DND-41 (cell line): Measurements from ENCODE around the gene ARHGAP6.

ENCODE experiments used
- ATAC-seq: fragments of 200-7000 bp; cut with Tn5 transposase; 3 replicates; pipeline ENCODE4 v1.9.1; 2021; ENCODE audit warnings: low read depth; ENCODE audit not compliant: insufficient read depth
- DNase-seq: peaks from one replicate; pipeline ENCODE4 v3.0.0-alpha.2; 2020
- H2AFZ ChIP-seq: 2 replicates; pipeline ENCODE4 v1.6.0; 2012; ENCODE audit warnings: low read depth, low read length
- H3K27ac ChIP-seq: 2 replicates; pipeline ENCODE4 v1.5.1; 2012; ENCODE audit warnings: low read length, inconsistent platforms
- H3K27me3 ChIP-seq: fragments of 200-600 bp; sonication (generic); 2 replicates; pipeline ENCODE4 v1.6.0; 2012; ENCODE audit warnings: low read length, mild to moderate bottlenecking, inconsistent platforms; ENCODE audit not compliant: insufficient read depth, poor library complexity
- H3K36me3 ChIP-seq: 2 replicates; pipeline ENCODE4 v1.5.1; 2012; ENCODE audit warnings: low read length, inconsistent platforms; ENCODE audit not compliant: insufficient read depth
- H3K4me1 ChIP-seq: 2 replicates; pipeline ENCODE4 v1.5.1; 2012; ENCODE audit warnings: mild to moderate bottlenecking, low read length; ENCODE audit not compliant: insufficient read depth
- H3K4me2 ChIP-seq: 2 replicates; pipeline ENCODE4 v1.6.0; 2012; ENCODE audit warnings: mild to moderate bottlenecking, moderate library complexity, low read length, inconsistent platforms; ENCODE audit not compliant: insufficient read depth
- H3K4me3 ChIP-seq, 2 experiments: fragments of 200-600 bp in 1 of 2; shearing (Covaris generic) in 1 of 2; 2 replicates each; pipeline ENCODE4 v1.5.1; 2012 to 2016; ENCODE audit warnings: inconsistent platforms in 2 of 2, low read length in 2 of 2, mild to moderate bottlenecking in 2 of 2, low read depth in 1 of 2, moderate library complexity in 1 of 2
- H3K79me2 ChIP-seq: 2 replicates; pipeline ENCODE4 v1.6.0; 2012; ENCODE audit warnings: low read length, inconsistent platforms; ENCODE audit not compliant: insufficient read depth
- H3K9ac ChIP-seq: 2 replicates; pipeline ENCODE4 v1.6.0; 2012; ENCODE audit warnings: low read depth, mild to moderate bottlenecking, inconsistent platforms, low read length, moderate library complexity
- H3K9me3 ChIP-seq: 2 replicates; pipeline ENCODE4 v1.5.1; 2012; ENCODE audit warnings: low read length, moderate library complexity, mild to moderate bottlenecking, inconsistent platforms; ENCODE audit not compliant: insufficient read depth, severe bottlenecking
- H4K20me1 ChIP-seq: 2 replicates; pipeline ENCODE4 v1.6.0; 2012; ENCODE audit warnings: low read length; ENCODE audit not compliant: insufficient read depth
- EZH2 ChIP-seq: IDR thresholded peaks from 3 replicates; pipeline ENCODE4 v1.6.1; 2012; ENCODE audit warnings: borderline replicate concordance, low read depth, mild to moderate bottlenecking, moderate library complexity, low read length, inconsistent platforms; ENCODE audit not compliant: severe bottlenecking
- TF ChIP-seq, protein P1 (sequence below): IDR thresholded peaks from 2 replicates; pipeline ENCODE4 v1.5.1; 2012; ENCODE audit warnings: borderline replicate concordance, low read length, moderate library complexity, mild to moderate bottlenecking; ENCODE audit not compliant: poor library complexity, severe bottlenecking; ENCODE audit errors: extremely low read depth

The ARHGAP6 gene

DNA sequence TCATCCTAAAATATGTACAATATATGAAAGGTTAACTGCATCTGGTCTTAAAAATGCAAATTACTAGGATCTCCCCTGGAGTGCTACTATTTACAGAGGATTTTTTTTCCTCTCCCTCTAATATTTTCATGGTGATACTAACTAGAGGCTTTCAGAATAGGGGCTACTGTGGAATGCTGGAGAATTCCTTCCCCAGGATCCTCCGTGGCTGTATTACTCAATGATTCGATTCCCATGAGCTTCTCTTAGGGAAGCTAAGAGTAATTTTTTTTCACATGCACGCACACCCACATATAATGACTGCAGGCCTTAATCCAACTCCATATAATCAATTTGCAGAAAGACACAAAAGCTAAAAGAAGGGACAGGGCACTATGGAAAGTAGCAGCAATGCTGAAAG, 184.7 kb downstream of the ARHGAP6 start:
- Histone ChIP-seq H3K36me3 (no peaks in the 10 kb centered on the region), H3K4me2 (no peak overlapping the region), H3K9ac (no peak overlapping the region), H3K27me3 (no peaks in the 10 kb centered on the region), H3K4me1 (no peaks in the 10 kb centered on the region), H3K79me2 (no peaks in the 10 kb centered on the region), H3K9me3 (no peaks in the 10 kb centered on the region), H3K4me3 (no peak overlapping the region), H4K20me1 (no peaks in the 10 kb centered on the region), H3K27ac (no peak overlapping the region), H2AFZ (no peak overlapping the region)
- no peak for ATAC-seq
- TF ChIP-seq, protein P1, sequence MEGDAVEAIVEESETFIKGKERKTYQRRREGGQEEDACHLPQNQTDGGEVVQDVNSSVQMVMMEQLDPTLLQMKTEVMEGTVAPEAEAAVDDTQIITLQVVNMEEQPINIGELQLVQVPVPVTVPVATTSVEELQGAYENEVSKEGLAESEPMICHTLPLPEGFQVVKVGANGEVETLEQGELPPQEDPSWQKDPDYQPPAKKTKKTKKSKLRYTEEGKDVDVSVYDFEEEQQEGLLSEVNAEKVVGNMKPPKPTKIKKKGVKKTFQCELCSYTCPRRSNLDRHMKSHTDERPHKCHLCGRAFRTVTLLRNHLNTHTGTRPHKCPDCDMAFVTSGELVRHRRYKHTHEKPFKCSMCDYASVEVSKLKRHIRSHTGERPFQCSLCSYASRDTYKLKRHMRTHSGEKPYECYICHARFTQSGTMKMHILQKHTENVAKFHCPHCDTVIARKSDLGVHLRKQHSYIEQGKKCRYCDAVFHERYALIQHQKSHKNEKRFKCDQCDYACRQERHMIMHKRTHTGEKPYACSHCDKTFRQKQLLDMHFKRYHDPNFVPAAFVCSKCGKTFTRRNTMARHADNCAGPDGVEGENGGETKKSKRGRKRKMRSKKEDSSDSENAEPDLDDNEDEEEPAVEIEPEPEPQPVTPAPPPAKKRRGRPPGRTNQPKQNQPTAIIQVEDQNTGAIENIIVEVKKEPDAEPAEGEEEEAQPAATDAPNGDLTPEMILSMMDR, result no peak
- no peak for TF ChIP-seq EZH2
- no peak for DNase-seq

GRCh38 chrX:11480626-11481025, 185.1 kb downstream of the ARHGAP6 start:
- Histone ChIP-seq H3K4me2 (no peak overlapping the region), H3K9me3 (no peaks in the 10 kb centered on the region), H3K4me3 (no peak overlapping the region), H3K27me3 (no peaks in the 10 kb centered on the region), H3K36me3 (no peaks in the 10 kb centered on the region), H3K9ac (no peak overlapping the region), H3K4me1 (no peaks in the 10 kb centered on the region), H3K27ac (no peak overlapping the region), H2AFZ (no peak overlapping the region), H4K20me1 (no peaks in the 10 kb centered on the region), H3K79me2 (no peaks in the 10 kb centered on the region)
- DNase-seq (no peak), ATAC-seq (no peak)
- TF ChIP-seq EZH2, result no peak
- TF ChIP-seq, protein P1, result no peak

DNA sequence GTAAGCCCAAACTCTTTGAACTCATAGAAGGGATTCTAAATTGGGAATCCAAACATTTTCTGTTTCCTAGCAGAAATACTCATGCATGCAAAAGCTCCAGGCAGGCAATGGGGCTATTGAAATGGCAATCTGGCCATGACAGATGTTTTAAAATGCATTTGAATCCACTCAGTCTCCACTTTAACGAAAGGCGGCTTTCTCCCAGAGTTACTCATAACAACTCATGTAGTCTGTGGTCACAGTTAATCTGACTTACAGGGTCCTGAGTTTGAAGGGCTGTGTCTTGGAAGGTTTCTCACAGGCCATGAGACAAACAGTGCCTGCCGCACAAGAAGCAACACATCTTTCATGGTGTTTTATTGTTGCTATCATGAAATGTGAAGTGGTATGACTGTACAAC, 186.8 kb downstream of the ARHGAP6 start:
- H3K9me3 ChIP-seq, result no peaks in the 10 kb centered on the region
- no peak overlapping the region for H3K4me2 ChIP-seq
- TF ChIP-seq, protein P1, result no peak
- TF ChIP-seq EZH2, result no peak
- H3K9ac ChIP-seq, result no peak overlapping the region
- no peak for ATAC-seq
- no peaks in the 10 kb centered on the region for H3K36me3 ChIP-seq
- no peaks in the 10 kb centered on the region for H3K27me3 ChIP-seq
- no peaks in the 10 kb centered on the region for H4K20me1 ChIP-seq
- no peak for DNase-seq
- no peak overlapping the region for H2AFZ ChIP-seq
- no peak overlapping the region for H3K27ac ChIP-seq
- no peak overlapping the region for H3K4me3 ChIP-seq
- no peaks in the 10 kb centered on the region for H3K79me2 ChIP-seq
- H3K4me1 ChIP-seq, result no peaks in the 10 kb centered on the region

GRCh38 chrX:11478026-11478425, 187.7 kb downstream of the ARHGAP6 start:
- ATAC-seq (no peak), DNase-seq (no peak)
- Histone ChIP-seq H3K4me1 (no peaks in the 10 kb centered on the region), H3K9ac (no peak overlapping the region), H3K36me3 (no peaks in the 10 kb centered on the region), H3K4me2 (no peak overlapping the region), H4K20me1 (no peaks in the 10 kb centered on the region), H3K27ac (no peak overlapping the region), H3K9me3 (no peaks in the 10 kb centered on the region), H3K79me2 (no peaks in the 10 kb centered on the region), H3K4me3 (no peak overlapping the region), H2AFZ (no peak overlapping the region), H3K27me3 (no peaks in the 10 kb centered on the region)
- TF ChIP-seq EZH2, result no peak
- TF ChIP-seq, protein P1, result no peak
